Naive B cell (primary cell): ENCODE data around the gene CFAP119. TPM values are rescaled to one million over a fixed set of nuclear protein-coding genes. Genes with fewer than 3 reads are reported as not detected.

ENCODE experiments used
- ATAC-seq, 2 donors: fragments of 150-1000 bp; cut with Tn5 transposase; 2 replicates each; pipeline ENCODE4 v1.10.0; 2021; ENCODE audit warnings: low read depth in 2 of 2, mild to moderate bottlenecking in 2 of 2, moderate library complexity in 2 of 2
- DNase-seq: peaks from one replicate; pipeline ENCODE4 v3.0.0; 2022
- H3K27ac Mint-ChIP-seq, 6 donors: one replicate each; pipeline ENCODE4 v1.8.0; 2020 to 2022; ENCODE audit warnings: mild to moderate bottlenecking in 6 of 6, mixed read lengths in 6 of 6, moderate library complexity in 5 of 6, inconsistent platforms in 2 of 6
- H3K27me3 Mint-ChIP-seq, 3 donors: one replicate each; pipeline ENCODE4 v1.8.0; 2021 to 2022; ENCODE audit warnings: mixed read lengths in 3 of 3, mild to moderate bottlenecking in 1 of 3
- H3K36me3 Mint-ChIP-seq, 2 donors: one replicate each; pipeline ENCODE4 v1.8.0; 2020 to 2022; ENCODE audit warnings: mixed read lengths in 2 of 2, inconsistent platforms in 1 of 2, mild to moderate bottlenecking in 1 of 2
- H3K4me1 Mint-ChIP-seq, 3 donors: one replicate each; pipeline ENCODE4 v1.8.0; 2020 to 2022; ENCODE audit warnings: mixed read lengths in 3 of 3, inconsistent platforms in 1 of 3, mild to moderate bottlenecking in 1 of 3, moderate library complexity in 1 of 3
- H3K4me3 Mint-ChIP-seq, 8 donors: one replicate each; pipeline ENCODE4 v1.8.0; 2020 to 2022; ENCODE audit warnings: mild to moderate bottlenecking in 8 of 8, mixed read lengths in 8 of 8, moderate library complexity in 8 of 8, inconsistent platforms in 2 of 8
- H3K9me3 Mint-ChIP-seq, 7 donors: one replicate each; pipeline ENCODE4 v1.8.0; 2020 to 2022; ENCODE audit warnings: mixed read lengths in 7 of 7, mild to moderate bottlenecking in 5 of 7, inconsistent platforms in 2 of 7, moderate library complexity in 1 of 7
- polyA plus RNA-seq, 6 donors: library from polyadenylated mRNA; unstranded; fragments of 300-500 nt; fragmentation: Illumina TruSeq; gene quantifications; one replicate each; pipeline ENCODE4 v1.2.3, GENCODE V29; 2021; ENCODE audit warnings: low read depth in 6 of 6

CFAP119 gene
- polyA plus RNA-seq, 6 donors from 2014 or later: 0.16 to 0.88 (median 0.62) TPM

GRCh38 chr16:30737794-30738648, 23.8 kb downstream of the CFAP119 start:
- ATAC-seq: no peak
- Mint-ChIP-seq H3K27ac (peak overlapping the region in 2 of 6 donors; percentile 9 to 47), H3K9me3 (no peaks in the 10 kb centered on the region), H3K27me3 (no peaks in the 10 kb centered on the region), H3K36me3 (peaks cover 0 to 13% of the 10 kb centered on the region in 2 donors), H3K4me3 (no peak overlapping the region), H3K4me1 (peaks cover 2 to 27% (median 23%) of the 10 kb centered on the region in 3 donors)
- DNase-seq: no peak

DNA sequence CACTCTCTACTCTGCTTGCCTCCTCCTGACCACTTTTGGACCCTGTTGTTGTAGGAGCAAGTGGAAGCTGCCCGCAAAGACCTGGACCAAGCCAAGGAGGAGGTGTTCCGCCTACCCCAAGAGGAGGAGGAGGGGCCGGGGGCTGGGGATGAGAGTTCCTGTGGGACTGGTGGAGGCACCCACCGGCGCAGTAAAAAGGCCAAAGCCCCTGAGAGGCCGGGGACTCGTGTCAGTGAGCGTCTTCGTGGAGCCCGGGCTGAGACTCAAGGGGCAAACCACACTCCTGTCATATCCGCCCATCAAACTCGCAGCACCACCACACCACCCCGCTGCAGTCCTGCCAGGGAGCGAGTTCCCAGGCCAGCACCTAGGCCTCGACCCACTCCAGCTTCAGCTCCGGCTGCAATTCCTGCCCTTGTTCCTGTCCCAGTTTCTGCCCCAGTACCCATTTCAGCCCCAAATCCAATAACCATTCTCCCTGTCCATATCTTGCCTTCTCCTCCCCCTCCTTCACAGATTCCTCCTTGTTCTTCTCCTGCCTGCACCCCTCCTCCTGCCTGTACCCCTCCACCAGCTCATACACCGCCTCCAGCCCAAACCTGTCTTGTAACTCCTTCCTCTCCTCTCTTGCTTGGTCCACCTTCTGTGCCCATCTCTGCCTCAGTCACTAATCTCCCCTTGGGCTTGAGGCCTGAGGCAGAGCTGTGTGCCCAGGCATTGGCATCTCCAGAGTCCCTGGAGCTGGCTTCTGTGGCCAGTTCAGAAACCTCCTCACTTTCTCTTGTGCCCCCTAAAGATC, 24.7 kb downstream of the CFAP119 start:
- no peaks in the 10 kb centered on the region for H3K9me3 Mint-ChIP-seq
- peak overlapping the region in 3 of 6 donors; percentile 9 to 91 (median 69) for H3K27ac Mint-ChIP-seq
- H3K4me1 Mint-ChIP-seq: peaks cover 2 to 26% (median 22%) of the 10 kb centered on the region in 3 donors
- ATAC-seq (no peak), DNase-seq (no peak)
- peak overlapping the region in 1 of 8 donors; percentile 59 for H3K4me3 Mint-ChIP-seq
- peaks cover 0 to 13% of the 10 kb centered on the region in 2 donors for H3K36me3 Mint-ChIP-seq
- H3K27me3 Mint-ChIP-seq: no peaks in the 10 kb centered on the region

DNA sequence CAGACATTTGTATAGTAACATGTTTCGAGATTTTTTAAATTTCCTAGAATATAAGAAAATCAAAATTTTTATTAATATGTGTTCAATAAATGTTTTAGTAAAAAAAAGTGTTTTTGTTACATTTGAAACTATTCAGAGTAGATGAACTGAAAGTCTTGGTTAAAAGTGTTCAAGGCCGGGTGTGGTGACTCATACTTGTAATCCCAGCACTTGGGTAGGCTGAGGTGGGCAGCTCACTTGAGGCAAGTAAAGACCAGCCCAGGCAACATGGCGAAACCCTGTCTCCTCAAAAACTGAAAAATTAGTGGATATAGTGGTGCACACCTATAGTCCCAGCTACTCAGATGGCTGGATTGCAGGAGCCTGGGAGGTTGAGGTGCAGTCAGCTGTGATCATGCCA, 30.5 kb downstream of the CFAP119 start:
- Mint-ChIP-seq H3K36me3 (peaks cover 0 to 9% of the 10 kb centered on the region in 2 donors), H3K27ac (peak overlapping the region in 2 of 6 donors; percentile 33 to 62)

GRCh38 chr16:30728899-30729672, 32.8 kb downstream of the CFAP119 start:
- Mint-ChIP-seq H3K9me3 (no peaks in the 10 kb centered on the region), H3K4me1 (peaks cover 9 to 25% (median 12%) of the 10 kb centered on the region in 3 donors), H3K27me3 (no peaks in the 10 kb centered on the region), H3K36me3 (peaks cover 7 to 11% of the 10 kb centered on the region in 2 donors), H3K4me3 (no peak overlapping the region), H3K27ac (peak overlapping the region in 3 of 6 donors; percentile 9 to 44 (median 43))
- no peak for ATAC-seq
- DNase-seq: no peak

More for the DNA sequence above, 30.5 kb downstream of the CFAP119 start:
- Mint-ChIP-seq H3K27me3 (no peaks in the 10 kb centered on the region), H3K4me1 (peaks cover 0 to 6% (median 4%) of the 10 kb centered on the region in 3 donors), H3K9me3 (no peaks in the 10 kb centered on the region), H3K4me3 (no peak overlapping the region)
- ATAC-seq (no peak), DNase-seq (no peak)

GRCh38 chr16:30728321-30728720, 33.5 kb downstream of the CFAP119 start:
- ATAC-seq: no peak
- Mint-ChIP-seq H3K4me3 (no peak overlapping the region), H3K36me3 (peaks cover 15 to 19% of the 10 kb centered on the region in 2 donors), H3K27ac (peak overlapping the region in 2 of 6 donors; percentile 45 to 54), H3K27me3 (no peaks in the 10 kb centered on the region), H3K4me1 (peaks cover 13 to 31% (median 18%) of the 10 kb centered on the region in 3 donors), H3K9me3 (no peaks in the 10 kb centered on the region)
- no peak for DNase-seq

- DNase-seq (no peak), ATAC-seq (no peak)
- Mint-ChIP-seq H3K9me3 (no peaks in the 10 kb centered on the region), H3K27me3 (no peaks in the 10 kb centered on the region), H3K27ac (peak overlapping the region in 5 of 6 donors; percentile 37 to 88 (median 70)), H3K4me3 (peak overlapping the region in 1 of 8 donors; percentile 31), H3K4me1 (peaks cover 21 to 31% (median 28%) of the 10 kb centered on the region in 3 donors), H3K36me3 (peaks cover 20 to 44% of the 10 kb centered on the region in 2 donors)
Observed at GRCh38 chr16:30725418-30725792, 36.5 kb downstream of the CFAP119 start.

DNA sequence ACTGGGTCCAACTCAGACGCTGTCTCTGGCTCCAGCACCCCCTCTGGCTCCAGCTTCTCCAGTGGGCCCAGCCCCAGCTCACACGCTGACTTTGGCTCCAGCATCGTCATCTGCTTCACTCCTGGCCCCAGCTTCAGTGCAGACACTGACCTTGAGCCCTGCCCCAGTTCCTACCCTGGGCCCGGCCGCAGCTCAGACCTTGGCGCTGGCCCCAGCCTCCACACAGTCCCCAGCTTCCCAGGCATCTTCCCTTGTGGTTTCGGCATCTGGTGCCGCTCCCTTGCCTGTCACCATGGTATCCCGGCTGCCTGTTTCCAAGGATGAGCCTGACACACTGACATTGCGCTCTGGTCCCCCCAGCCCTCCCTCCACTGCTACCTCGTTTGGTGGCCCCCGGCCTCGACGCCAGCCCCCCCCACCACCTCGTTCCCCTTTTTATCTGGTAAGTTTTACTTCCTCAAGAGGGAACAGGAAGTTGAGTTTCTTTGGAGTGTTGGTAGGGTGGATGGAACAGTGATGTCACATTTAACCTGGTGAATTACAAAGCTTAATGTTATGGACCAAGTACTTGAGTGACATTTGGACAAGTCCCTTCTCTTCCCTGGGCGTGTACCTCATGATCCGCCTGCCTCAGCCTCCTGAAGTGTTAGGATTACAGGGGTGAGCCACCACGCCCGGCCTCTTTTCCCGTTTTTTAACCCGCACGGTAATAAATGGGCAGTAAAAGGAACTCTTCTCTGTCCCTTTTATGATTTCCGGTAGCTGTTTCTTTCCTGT, 37.0 kb downstream of the CFAP119 start:
- Mint-ChIP-seq H3K36me3 (peaks cover 24 to 44% of the 10 kb centered on the region in 2 donors), H3K27me3 (no peaks in the 10 kb centered on the region), H3K27ac (peak overlapping the region in 4 of 6 donors; percentile 37 to 88 (median 72)), H3K9me3 (no peaks in the 10 kb centered on the region), H3K4me3 (peak overlapping the region in 2 of 8 donors; percentile 16 to 66), H3K4me1 (peaks cover 21 to 31% (median 28%) of the 10 kb centered on the region in 3 donors)
- ATAC-seq (peak; percentile 67 to 72), DNase-seq (peak; percentile 25)

DNA sequence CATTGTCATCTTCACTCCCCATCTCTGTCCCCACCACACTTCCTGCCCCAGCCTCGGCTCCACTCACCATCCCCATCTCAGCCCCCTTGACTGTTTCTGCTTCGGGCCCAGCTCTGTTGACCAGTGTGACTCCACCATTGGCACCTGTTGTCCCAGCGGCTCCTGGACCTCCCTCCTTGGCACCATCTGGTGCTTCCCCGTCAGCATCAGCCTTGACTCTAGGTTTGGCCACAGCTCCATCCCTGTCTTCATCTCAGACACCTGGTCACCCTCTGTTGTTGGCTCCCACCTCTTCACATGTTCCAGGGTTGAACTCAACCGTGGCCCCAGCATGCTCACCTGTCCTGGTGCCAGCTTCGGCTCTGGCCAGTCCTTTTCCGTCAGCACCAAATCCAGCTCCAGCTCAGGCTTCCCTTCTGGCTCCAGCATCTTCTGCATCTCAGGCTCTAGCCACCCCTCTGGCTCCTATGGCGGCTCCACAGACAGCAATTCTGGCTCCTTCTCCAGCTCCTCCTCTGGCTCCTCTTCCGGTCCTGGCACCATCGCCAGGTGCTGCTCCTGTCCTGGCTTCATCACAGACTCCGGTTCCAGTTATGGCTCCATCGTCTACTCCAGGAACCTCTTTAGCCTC, 38.0 kb downstream of the CFAP119 start:
- H3K9me3 Mint-ChIP-seq: no peaks in the 10 kb centered on the region
- DNase-seq (no peak), ATAC-seq (no peak)
- H3K36me3 Mint-ChIP-seq: peaks cover 19 to 44% of the 10 kb centered on the region in 2 donors
- no peaks in the 10 kb centered on the region for H3K27me3 Mint-ChIP-seq
- H3K4me3 Mint-ChIP-seq: peak overlapping the region in 1 of 8 donors; percentile 44
- peaks cover 17 to 31% (median 28%) of the 10 kb centered on the region in 3 donors for H3K4me1 Mint-ChIP-seq
- H3K27ac Mint-ChIP-seq: peak overlapping the region in 4 of 6 donors; percentile 37 to 82 (median 62)

- H3K4me3 Mint-ChIP-seq: no peak overlapping the region
- DNase-seq: no peak
- peaks cover 19 to 44% of the 10 kb centered on the region in 2 donors for H3K36me3 Mint-ChIP-seq
- no peaks in the 10 kb centered on the region for H3K9me3 Mint-ChIP-seq
- no peak for ATAC-seq
- H3K27ac Mint-ChIP-seq: no peak overlapping the region
- H3K27me3 Mint-ChIP-seq: no peaks in the 10 kb centered on the region
- peaks cover 17 to 31% (median 28%) of the 10 kb centered on the region in 3 donors for H3K4me1 Mint-ChIP-seq
Observed at GRCh38 chr16:30722916-30723315, 38.9 kb downstream of the CFAP119 start.

DNA sequence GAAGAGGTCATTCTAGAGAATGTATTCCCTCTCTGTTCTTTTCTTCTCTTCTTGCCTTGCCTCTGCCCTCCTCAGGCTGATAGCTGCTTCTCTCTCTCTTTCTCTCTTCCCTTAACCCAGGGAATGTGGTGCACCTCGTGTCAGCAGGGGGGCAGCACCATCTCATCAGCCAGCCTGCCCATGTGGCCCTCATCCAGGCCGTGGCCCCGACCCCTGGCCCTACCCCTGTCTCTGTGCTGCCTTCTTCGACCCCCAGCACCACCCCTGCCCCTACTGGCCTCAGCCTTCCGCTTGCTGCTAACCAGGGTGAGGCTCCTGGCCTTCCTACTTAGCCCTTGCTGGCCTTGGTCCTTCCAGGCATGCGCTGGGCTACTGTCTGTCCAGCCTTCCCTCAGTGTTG, 39.4 kb downstream of the CFAP119 start:
- Mint-ChIP-seq H3K4me3 (no peak overlapping the region), H3K36me3 (peaks cover 19 to 44% of the 10 kb centered on the region in 2 donors), H3K27me3 (no peaks in the 10 kb centered on the region), H3K4me1 (peaks cover 17 to 31% (median 28%) of the 10 kb centered on the region in 3 donors), H3K27ac (no peak overlapping the region), H3K9me3 (no peaks in the 10 kb centered on the region)
- ATAC-seq (peak; percentile 21 to 49), DNase-seq (no peak)

- ATAC-seq (no peak), DNase-seq (no peak)
- H3K27ac Mint-ChIP-seq: peak overlapping the region in 2 of 6 donors; percentile 2 to 31
- no peaks in the 10 kb centered on the region for H3K9me3 Mint-ChIP-seq
- no peak overlapping the region for H3K4me3 Mint-ChIP-seq
- peaks cover 17 to 28% (median 28%) of the 10 kb centered on the region in 3 donors for H3K4me1 Mint-ChIP-seq
- peaks cover 19 to 44% of the 10 kb centered on the region in 2 donors for H3K36me3 Mint-ChIP-seq
- no peaks in the 10 kb centered on the region for H3K27me3 Mint-ChIP-seq
Observed at GRCh38 chr16:30721606-30722005, 40.3 kb downstream of the CFAP119 start.

DNA sequence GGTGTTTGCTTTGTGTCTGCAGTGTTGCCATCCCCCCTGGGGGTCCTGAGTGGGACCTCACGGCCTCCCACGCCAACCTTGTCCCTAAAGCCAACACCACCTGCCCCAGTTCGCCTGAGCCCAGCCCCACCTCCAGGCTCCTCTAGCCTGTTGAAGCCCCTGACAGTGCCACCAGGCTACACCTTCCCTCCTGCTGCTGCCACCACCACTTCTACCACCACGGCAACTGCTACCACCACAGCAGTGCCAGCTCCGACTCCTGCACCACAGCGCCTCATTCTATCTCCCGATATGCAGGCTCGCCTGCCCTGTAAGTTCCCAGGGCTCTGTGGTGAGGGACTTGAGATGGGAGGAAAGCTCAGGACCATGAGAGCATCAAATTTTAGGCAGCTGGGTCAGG, 40.7 kb downstream of the CFAP119 start:
- Mint-ChIP-seq H3K4me3 (peak overlapping the region in 1 of 8 donors; percentile 82), H3K27ac (peak overlapping the region in 1 of 6 donors; percentile 2), H3K9me3 (no peaks in the 10 kb centered on the region), H3K36me3 (peaks cover 20 to 49% of the 10 kb centered on the region in 2 donors), H3K27me3 (no peaks in the 10 kb centered on the region), H3K4me1 (peaks cover 19 to 31% (median 28%) of the 10 kb centered on the region in 3 donors)
- DNase-seq (no peak), ATAC-seq (no peak)
